ENCODE measurements around the gene PLXND1.

The PLXND1 gene

DNA sequence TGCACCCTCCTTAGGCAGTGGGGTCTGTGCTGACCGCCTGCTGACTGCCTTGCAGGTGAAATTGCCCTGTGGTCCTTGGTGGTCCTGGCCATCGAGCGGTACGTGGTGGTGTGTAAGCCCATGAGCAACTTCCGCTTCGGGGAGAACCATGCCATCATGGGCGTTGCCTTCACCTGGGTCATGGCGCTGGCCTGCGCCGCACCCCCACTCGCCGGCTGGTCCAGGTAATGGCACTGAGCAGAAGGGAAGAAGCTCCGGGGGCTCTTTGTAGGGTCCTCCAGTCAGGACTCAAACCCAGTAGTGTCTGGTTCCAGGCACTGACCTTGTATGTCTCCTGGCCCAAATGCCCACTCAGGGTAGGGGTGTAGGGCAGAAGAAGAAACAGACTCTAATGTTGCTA is 75.7 kb downstream of the PLXND1 start:
- H3K4me3 ChIP-seq (ENCODE audit: control insufficient read depth, low read depth, low read length): no peak overlapping the region
- no peak for DNase-seq (ENCODE audit: low read depth)
- TF ChIP-seq, protein P1, sequence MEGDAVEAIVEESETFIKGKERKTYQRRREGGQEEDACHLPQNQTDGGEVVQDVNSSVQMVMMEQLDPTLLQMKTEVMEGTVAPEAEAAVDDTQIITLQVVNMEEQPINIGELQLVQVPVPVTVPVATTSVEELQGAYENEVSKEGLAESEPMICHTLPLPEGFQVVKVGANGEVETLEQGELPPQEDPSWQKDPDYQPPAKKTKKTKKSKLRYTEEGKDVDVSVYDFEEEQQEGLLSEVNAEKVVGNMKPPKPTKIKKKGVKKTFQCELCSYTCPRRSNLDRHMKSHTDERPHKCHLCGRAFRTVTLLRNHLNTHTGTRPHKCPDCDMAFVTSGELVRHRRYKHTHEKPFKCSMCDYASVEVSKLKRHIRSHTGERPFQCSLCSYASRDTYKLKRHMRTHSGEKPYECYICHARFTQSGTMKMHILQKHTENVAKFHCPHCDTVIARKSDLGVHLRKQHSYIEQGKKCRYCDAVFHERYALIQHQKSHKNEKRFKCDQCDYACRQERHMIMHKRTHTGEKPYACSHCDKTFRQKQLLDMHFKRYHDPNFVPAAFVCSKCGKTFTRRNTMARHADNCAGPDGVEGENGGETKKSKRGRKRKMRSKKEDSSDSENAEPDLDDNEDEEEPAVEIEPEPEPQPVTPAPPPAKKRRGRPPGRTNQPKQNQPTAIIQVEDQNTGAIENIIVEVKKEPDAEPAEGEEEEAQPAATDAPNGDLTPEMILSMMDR (IDR thresholded peaks at IDR 0.05; ENCODE audit: control insufficient read depth, insufficient read depth, low read depth, low read length, missing control alignments): no peak

DNA sequence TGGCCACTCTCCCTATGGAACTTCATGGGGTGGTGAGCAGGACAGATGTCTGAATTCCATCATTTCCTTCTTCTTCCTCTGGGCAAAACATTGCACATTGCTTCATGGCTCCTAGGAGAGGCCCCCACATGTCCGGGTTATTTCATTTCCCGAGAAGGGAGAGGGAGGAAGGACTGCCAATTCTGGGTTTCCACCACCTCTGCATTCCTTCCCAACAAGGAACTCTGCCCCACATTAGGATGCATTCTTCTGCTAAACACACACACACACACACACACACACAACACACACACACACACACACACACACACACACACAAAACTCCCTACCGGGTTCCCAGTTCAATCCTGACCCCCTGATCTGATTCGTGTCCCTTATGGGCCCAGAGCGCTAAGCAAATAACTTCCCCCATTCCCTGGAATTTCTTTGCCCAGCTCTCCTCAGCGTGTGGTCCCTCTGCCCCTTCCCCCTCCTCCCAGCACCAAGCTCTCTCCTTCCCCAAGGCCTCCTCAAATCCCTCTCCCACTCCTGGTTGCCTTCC is 76.2 kb downstream of the PLXND1 start:
- TF ChIP-seq, protein P1 (IDR thresholded peaks at IDR 0.05; ENCODE audit: control insufficient read depth, insufficient read depth, low read depth, low read length, missing control alignments): no peak
- peak; percentile 41 for DNase-seq (ENCODE audit: low read depth)
- no peak overlapping the region for H3K4me3 ChIP-seq (ENCODE audit: control insufficient read depth, low read depth, low read length)

DNA sequence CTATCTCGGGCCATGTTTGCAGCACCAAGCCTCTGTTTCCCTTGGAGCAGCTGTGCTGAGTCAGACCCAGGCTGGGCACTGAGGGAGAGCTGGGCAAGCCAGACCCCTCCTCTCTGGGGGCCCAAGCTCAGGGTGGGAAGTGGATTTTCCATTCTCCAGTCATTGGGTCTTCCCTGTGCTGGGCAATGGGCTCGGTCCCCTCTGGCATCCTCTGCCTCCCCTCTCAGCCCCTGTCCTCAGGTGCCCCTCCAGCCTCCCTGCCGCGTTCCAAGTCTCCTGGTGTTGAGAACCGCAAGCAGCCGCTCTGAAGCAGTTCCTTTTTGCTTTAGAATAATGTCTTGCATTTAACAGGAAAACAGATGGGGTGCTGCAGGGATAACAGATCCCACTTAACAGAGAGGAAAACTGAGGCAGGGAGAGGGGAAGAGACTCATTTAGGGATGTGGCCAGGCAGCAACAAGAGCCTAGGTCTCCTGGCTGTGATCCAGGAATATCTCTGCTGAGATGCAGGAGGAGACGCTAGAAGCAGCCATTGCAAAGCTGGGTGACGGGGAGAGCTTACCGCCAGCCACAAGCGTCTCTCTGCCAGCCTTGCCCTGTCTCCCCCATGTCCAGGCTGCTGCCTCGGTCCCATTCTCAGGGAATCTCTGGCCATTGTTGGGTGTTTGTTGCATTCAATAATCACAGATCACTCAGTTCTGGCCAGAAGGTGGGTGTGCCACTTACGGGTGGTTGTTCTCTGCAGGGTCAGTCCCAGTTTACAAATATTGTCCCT is 76.9 kb downstream of the PLXND1 start:
- H3K4me3 ChIP-seq (ENCODE audit: control insufficient read depth, low read depth, low read length): no peak overlapping the region
- TF ChIP-seq, protein P1 (IDR thresholded peaks at IDR 0.05; ENCODE audit: control insufficient read depth, insufficient read depth, low read depth, low read length, missing control alignments): no peak

DNA sequence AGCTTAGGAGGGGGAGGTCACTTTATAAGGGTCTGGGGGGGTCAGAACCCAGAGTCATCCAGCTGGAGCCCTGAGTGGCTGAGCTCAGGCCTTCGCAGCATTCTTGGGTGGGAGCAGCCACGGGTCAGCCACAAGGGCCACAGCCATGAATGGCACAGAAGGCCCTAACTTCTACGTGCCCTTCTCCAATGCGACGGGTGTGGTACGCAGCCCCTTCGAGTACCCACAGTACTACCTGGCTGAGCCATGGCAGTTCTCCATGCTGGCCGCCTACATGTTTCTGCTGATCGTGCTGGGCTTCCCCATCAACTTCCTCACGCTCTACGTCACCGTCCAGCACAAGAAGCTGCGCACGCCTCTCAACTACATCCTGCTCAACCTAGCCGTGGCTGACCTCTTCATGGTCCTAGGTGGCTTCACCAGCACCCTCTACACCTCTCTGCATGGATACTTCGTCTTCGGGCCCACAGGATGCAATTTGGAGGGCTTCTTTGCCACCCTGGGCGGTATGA is 77.8 kb downstream of the PLXND1 start, which contains the start of gene RHO:
TSS of gene RHO (plus strand) at position 51 of the 512 bp plus-strand sequence. CDS start at position 146, 95 bp downstream.
- TF ChIP-seq, protein P1 (IDR thresholded peaks at IDR 0.05; ENCODE audit: control insufficient read depth, insufficient read depth, low read depth, low read length, missing control alignments): no peak
- no peak within 1 kb of the TSS for H3K4me3 ChIP-seq (ENCODE audit: control insufficient read depth, low read depth, low read length)
- no peak for DNase-seq (ENCODE audit: low read depth)

More for the DNA sequence above, 76.9 kb downstream of the PLXND1 start:
- DNase-seq (ENCODE audit: low read depth): no peak

DNA sequence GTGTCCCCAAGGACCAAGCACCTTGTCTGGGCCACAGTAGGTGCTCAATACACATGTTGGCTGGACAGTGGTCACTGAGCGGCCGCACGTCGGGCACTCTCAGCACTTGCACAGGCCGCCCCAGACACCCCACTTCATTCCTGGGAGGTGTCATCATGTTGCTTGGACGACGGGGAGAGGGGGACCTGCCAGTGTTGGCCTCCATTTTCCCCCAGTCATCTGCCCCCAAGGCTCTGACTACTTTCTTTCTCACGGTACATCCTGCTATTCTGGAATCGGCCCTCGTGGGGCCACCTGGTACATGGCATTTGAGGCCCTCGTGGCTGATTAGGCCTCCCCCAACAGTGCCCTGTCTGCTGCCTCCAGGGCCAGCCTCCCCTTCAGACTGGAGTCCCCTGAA is 79.2 kb downstream of the PLXND1 start:
- no peak overlapping the region for H3K4me3 ChIP-seq (ENCODE audit: control insufficient read depth, low read depth, low read length)
- TF ChIP-seq, protein P1 (IDR thresholded peaks at IDR 0.05; ENCODE audit: control insufficient read depth, insufficient read depth, low read depth, low read length, missing control alignments): no peak
- DNase-seq (ENCODE audit: low read depth): no peak

DNA sequence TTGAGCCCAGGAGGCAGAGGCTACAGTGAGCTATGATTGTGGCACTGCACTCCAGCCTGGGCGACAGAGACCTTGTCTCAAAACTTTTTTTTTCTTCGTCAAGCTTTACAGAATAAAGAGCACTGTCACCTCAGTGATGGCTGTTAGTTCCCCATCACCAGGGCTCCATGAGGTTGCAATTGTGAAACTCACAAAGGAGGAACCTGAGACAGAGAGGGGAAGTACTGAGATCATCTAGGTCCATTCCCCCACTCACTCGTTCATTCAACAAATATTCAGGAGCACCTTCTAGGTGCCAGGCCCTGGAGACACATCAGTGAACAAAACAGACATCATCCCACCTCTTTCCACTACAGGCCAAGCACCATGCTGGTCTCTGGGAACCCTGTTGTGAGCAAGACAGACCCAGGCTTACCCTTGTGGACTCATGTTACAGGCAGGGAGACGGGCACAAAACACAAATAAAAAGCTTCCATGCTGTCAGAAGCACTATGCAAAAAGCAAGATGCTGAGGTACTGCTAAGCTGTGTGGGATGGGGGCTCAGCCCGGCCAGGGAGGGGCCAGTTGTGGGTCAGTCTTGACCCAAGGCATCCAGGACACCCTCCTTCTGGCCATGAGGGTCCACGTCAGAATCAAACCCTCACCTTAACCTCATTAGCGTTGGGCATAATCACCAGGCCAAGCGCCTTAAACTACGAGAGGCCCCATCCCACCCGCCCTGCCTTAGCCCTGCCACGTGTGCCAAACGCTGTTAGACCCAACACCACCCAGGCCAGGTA is 80.2 kb downstream of the PLXND1 start:
- no peak for DNase-seq (ENCODE audit: low read depth)
- TF ChIP-seq, protein P1 (IDR thresholded peaks at IDR 0.05; ENCODE audit: control insufficient read depth, insufficient read depth, low read depth, low read length, missing control alignments): no peak
- H3K4me3 ChIP-seq (ENCODE audit: control insufficient read depth, low read depth, low read length): no peak overlapping the region
